ENCODE results near the gene KIAA1671.

Gene KIAA1671

DNA sequence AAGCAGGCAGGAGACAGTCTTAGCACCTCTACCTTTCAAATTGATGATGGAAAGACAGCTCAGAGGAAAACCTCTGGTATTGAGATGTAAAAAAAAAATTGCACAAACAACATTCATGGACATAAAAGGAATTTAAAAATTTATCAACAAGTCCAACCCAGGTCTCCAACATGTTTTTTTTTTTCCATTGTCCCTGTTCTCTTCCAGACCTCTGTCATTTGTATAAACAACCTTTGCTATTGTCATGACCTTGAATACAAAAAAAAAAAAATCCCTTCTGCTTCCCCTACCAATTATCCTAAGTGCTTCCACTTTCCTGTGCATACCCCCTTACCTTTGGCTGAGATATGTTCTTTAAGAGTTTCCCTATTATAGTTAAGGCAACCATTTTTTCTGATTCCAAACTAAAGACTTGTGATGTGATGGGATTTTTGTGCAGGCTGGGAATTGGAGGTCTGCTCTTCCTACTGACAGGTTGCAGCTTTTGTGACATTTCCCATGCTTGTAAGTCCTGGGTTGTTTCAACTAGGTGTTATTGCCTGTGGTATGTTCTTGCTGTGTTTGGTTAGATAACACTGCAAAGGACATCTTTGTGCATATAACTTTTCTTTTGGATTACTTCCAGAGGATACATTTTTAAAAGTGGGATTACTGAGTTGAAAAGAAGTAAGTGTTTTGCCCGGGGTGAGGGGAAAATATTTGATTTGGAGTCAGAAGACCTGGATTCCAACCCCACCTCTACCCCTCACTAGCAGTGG, 67.1 kb downstream of the KIAA1671 start:
- H4K20me1 ChIP-seq (ENCODE audit: insufficient read depth, low read length): no peaks in the 10 kb centered on the region
- H3K9ac ChIP-seq (ENCODE audit: low read length): no peak overlapping the region
- TF ChIP-seq CTCF (IDR thresholded peaks at IDR 0.05; ENCODE audit: low read length) (no peak), EZH2 (IDR thresholded peaks at IDR 0.05; ENCODE audit: borderline replicate concordance, low read length) (no peak)
- no peaks in the 10 kb centered on the region for H3K79me2 ChIP-seq (ENCODE audit: insufficient read depth, low read length)
- H3K9me2 ChIP-seq (ENCODE audit: low read depth, low read length): no peaks in the 10 kb centered on the region
- no peaks in the 10 kb centered on the region for H3K4me1 ChIP-seq (ENCODE audit: insufficient read depth, low read length, severe bottlenecking)
- no peak overlapping the region for H2AFZ ChIP-seq (ENCODE audit: low read length)
- H3K4me2 ChIP-seq (ENCODE audit: low read length): no peak overlapping the region
- H3K36me3 ChIP-seq (ENCODE audit: insufficient read depth, low read length): no peaks in the 10 kb centered on the region
- no peaks in the 10 kb centered on the region for H3K9me3 ChIP-seq (ENCODE audit: low read length)
- no peaks in the 10 kb centered on the region for H3K27me3 ChIP-seq (ENCODE audit: insufficient read depth, low read length)
- H3K4me3 ChIP-seq (ENCODE audit: low read depth, low read length, poor library complexity, severe bottlenecking): no peak overlapping the region
- no peaks in the 10 kb centered on the region for H3F3A ChIP-seq (ENCODE audit: insufficient read depth, low read length)
- no peak overlapping the region for H3K27ac ChIP-seq (ENCODE audit: low read depth, low read length, poor library complexity, severe bottlenecking)

DNA sequence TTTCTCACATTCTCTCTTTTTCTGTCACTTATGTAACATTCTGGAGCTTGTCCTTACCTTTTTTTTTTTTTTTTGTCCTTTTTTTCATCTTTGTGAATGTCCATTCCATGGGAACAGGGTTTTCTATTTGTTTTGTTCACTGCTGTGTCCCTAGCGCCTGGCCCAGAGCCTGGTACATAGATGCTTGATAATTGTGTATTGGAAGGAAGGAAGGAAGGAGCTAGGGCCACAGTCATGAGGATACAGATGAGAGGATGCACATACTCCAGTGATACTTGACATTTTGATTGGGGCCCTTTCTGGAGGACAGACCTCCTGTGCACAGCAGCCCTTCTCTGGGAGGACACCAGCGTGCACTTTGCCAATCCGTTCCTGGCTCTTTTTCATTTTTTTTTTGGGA, 68.9 kb downstream of the KIAA1671 start:
- H4K20me1 ChIP-seq (ENCODE audit: insufficient read depth, low read length): no peaks in the 10 kb centered on the region
- H3K9ac ChIP-seq (ENCODE audit: low read length): no peak overlapping the region
- no peaks in the 10 kb centered on the region for H3K4me1 ChIP-seq (ENCODE audit: insufficient read depth, low read length, severe bottlenecking)
- H2AFZ ChIP-seq (ENCODE audit: low read length): no peak overlapping the region
- H3K27me3 ChIP-seq (ENCODE audit: insufficient read depth, low read length): 0 out of 2 replicates have a peak, but pooled peaks cover 7% of the 10 kb centered on the region
- H3K9me2 ChIP-seq (ENCODE audit: low read depth, low read length): no peaks in the 10 kb centered on the region
- H3K9me3 ChIP-seq (ENCODE audit: low read length): no peaks in the 10 kb centered on the region
- no peaks in the 10 kb centered on the region for H3K36me3 ChIP-seq (ENCODE audit: insufficient read depth, low read length)
- H3K4me2 ChIP-seq (ENCODE audit: low read length): no peak overlapping the region
- H3K4me3 ChIP-seq (ENCODE audit: low read depth, low read length, poor library complexity, severe bottlenecking): no peak overlapping the region
- no peaks in the 10 kb centered on the region for H3F3A ChIP-seq (ENCODE audit: insufficient read depth, low read length)
- no peak overlapping the region for H3K27ac ChIP-seq (ENCODE audit: low read depth, low read length, poor library complexity, severe bottlenecking)
- no peaks in the 10 kb centered on the region for H3K79me2 ChIP-seq (ENCODE audit: insufficient read depth, low read length)
- TF ChIP-seq CTCF (IDR thresholded peaks at IDR 0.05; ENCODE audit: low read length) (no peak), EZH2 (IDR thresholded peaks at IDR 0.05; ENCODE audit: borderline replicate concordance, low read length) (no peak)

DNA sequence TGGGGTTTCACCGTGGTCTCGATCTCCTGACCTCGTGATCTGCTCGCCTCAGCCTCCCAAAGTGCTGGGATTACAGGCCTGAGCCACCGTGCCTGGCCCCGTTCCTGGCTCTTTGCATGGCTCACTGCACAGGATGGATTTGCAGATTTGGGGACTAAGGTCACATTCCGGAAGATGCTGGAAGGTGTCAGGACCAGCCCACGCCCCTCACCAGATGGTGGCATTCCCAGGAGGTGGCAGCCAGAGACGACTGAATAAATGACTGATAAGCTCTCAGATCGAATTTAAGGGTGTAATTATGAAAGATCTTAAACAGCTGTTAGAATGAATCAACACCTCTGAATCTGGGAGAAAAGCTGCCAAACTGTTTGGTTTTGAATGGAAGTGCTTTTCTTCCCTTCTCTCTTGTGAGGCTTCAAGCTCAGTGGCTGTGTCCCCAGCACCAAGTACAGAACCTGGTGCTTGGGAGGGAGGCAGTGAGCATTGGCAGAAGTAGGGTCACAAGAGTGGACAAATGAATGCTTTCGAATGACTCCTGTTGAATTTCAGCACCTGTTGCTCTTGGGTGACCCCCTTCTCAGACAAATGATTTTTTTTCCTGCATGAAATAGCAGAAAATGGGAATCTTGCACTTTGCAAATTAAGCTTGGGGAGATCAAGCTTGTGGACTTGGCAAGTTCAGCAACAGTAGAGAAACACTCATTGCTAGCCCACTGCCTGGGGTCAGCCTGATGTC, 69.6 kb downstream of the KIAA1671 start:
- H3K36me3 ChIP-seq (ENCODE audit: insufficient read depth, low read length): no peaks in the 10 kb centered on the region
- H3F3A ChIP-seq (ENCODE audit: insufficient read depth, low read length): no peaks in the 10 kb centered on the region
- H3K4me2 ChIP-seq (ENCODE audit: low read length): no peak overlapping the region
- no peak overlapping the region for H3K9ac ChIP-seq (ENCODE audit: low read length)
- no peak overlapping the region for H2AFZ ChIP-seq (ENCODE audit: low read length)
- H3K4me1 ChIP-seq (ENCODE audit: insufficient read depth, low read length, severe bottlenecking): no peaks in the 10 kb centered on the region
- no peak overlapping the region for H3K4me3 ChIP-seq (ENCODE audit: low read depth, low read length, poor library complexity, severe bottlenecking)
- H4K20me1 ChIP-seq (ENCODE audit: insufficient read depth, low read length): no peaks in the 10 kb centered on the region
- 0 out of 2 replicates have a peak, but pooled peaks cover 7% of the 10 kb centered on the region for H3K27me3 ChIP-seq (ENCODE audit: insufficient read depth, low read length)
- H3K79me2 ChIP-seq (ENCODE audit: insufficient read depth, low read length): no peaks in the 10 kb centered on the region
- TF ChIP-seq EZH2 (IDR thresholded peaks at IDR 0.05; ENCODE audit: borderline replicate concordance, low read length) (no peak), CTCF (IDR thresholded peaks at IDR 0.05; ENCODE audit: low read length) (no peak)
- no peaks in the 10 kb centered on the region for H3K9me3 ChIP-seq (ENCODE audit: low read length)
- no peak overlapping the region for H3K27ac ChIP-seq (ENCODE audit: low read depth, low read length, poor library complexity, severe bottlenecking)
- no peaks in the 10 kb centered on the region for H3K9me2 ChIP-seq (ENCODE audit: low read depth, low read length)
